Esophagus muscularis mucosa (tissue), 4 donors: Measurements from ENCODE around the gene BCAS3.

Experiments used
- CTCF ChIP-seq, 3 experiments: fragments of 200-600 bp in 2 of 3; fragments of 450-650 bp in 1 of 3; sonication (generic) in 2 of 3; IDR thresholded peaks; one replicate each; pipeline ENCODE4 v1.5.1; 2017 to 2019; ENCODE audit warnings: antibody characterized with exemption in 3 of 3, mild to moderate bottlenecking in 2 of 3, moderate library complexity in 1 of 3
- EP300 ChIP-seq: sonication (generic); formaldehyde crosslinking; IDR thresholded peaks from one replicate; pipeline ENCODE4 v1.6.1; 2017; ENCODE audit warnings: antibody characterized with exemption
- POLR2A ChIP-seq: fragments of 450-650 bp; IDR thresholded peaks from one replicate; pipeline ENCODE4 v1.6.1; 2017; ENCODE audit warnings: antibody characterized with exemption, moderate library complexity, mild to moderate bottlenecking, low read depth

GRCh38 chr17:60630352-60630751 lies 47.3 kb upstream of the BCAS3 start:
- no peak for TF ChIP-seq POLR2A
- TF ChIP-seq CTCF (IDR thresholded peaks at IDR 0.05): no peak
- no peak for TF ChIP-seq EP300
